COLO668 (cell line): Measurements from ENCODE around the gene ARHGEF37.

Source experiments
- DNase-seq: peaks from one replicate; lab custom pipeline; 2025; ENCODE audit not compliant: unreplicated experiment; lab: John Stamatoyannopoulos, UW

Gene ARHGEF37

DNA sequence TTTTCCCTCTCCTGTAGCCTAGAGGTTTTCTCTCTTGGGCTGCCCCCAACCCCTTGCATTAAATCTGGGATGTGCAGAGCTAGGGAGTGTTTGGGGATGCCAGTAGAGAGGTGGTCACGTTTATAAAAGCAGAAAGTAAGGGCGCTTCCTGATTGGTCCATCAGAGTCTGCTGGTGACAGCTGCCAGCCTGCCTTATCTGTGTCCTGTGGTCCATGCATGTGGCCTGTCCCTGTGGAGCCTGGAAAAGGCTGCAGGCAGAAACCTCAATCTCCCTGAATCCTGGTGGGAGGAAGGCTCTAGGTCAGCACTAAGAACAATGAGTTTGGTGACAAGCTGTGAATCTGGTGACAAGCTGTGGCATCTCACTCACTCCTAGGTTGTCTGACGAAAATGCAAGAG is 42.2 kb downstream of the ARHGEF37 start:
- no peak for DNase-seq

DNA sequence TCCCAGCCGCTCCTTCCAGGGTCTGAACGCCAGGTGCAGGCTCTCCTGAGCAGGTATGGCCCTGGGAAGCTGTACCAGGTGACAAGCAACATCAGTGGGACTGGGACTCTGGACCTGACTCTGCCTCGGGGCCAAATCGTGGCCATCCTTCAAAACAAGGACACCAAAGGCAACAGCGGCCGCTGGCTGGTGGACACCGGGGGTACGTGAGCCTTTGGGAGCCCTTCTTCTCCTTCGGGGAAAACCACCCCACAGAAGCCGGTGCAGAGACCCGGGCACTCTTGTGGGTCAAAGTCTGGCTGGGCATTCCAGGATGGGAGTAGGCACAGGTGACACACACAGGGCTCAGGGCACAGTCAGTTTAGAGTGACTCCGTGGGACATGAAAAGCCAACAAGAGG is 45.8 kb downstream of the ARHGEF37 start:
- peak; percentile 60 for DNase-seq

DNA sequence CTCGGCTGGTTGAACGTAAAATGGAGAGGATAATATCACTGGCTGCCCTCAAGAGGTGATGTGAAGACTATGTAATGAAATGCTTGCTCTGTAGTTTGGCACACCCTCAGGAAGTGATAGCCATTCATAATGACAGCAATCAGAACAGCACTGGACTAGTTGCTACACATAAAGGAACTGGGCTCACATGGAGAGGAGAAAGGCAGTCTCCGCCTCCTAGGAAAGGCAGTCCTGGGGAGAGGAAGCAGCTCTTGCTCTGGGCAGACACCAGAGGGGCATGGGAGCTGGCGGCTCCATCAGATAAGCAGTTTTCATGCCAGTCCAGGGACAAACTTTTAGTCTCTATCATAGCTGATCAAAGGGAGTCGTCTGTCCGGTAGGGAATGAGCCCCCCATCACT is 46.9 kb downstream of the ARHGEF37 start:
- DNase-seq: no peak

DNA sequence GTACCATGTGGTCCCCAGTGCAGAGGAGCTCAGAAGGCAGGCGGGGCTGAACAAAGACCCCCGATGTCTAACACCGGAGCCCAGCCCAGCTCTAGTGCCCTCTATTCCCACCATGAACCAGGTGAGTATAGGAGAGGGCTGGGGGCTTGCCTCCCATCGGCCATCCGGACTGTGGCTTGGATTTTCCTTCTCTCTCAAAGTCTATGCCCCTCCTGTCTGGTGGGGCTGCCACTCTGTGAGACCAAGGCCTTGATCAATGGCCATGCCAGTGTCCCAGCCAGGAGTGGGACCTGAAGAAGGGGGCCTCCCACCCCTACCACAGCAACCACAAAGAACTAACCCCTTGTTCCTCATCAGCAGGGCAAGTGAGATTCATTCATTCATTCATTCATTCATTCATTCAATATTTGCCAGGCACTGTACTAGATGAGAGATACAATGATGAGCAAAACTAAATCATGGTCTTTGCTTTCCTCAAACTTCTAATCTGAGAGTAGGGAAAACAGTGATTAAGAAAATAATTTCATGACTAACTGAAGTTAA is 47.6 kb downstream of the ARHGEF37 start:
- DNase-seq: no peak

DNA sequence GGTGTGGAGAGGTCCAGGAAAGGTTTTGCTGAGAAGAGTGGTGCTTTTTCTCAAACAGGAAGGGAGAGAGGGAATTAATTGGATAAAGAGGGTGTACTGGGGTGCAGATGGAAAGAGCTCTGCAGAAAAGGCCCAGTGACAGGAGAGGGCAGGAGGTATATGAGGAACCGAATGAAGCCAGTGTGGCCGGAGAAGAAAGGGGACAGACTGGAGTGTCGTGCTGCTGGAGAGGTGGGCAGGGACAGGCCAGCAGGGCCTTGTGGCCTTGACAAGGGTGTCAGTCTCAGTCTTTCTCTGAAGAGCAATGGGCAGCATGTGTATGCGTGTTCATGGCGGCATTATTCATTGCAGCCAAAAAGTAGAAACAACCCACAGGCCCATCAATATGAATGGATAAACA is 48.1 kb downstream of the ARHGEF37 start:
- DNase-seq: no peak

DNA sequence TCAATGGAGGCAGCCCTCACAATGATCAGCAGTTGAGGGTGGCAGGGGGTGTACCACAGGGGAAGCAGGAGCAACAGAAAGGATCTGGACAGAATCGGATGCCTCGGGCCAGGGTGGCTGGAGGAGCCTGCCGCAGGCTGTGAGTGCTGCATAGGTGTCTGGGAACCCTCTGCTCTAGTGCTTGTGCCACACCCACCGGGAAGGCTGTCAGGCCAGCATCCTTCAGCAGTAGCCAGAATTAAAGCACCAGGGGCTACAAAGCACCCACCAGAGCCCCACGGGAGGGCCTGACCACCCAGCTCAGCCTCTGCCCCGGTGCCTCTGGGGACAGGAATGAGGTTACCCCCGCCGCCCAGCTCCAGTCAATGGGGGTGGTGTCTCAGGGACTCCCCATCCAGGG is 49.0 kb downstream of the ARHGEF37 start:
- DNase-seq: peak; percentile 2

DNA sequence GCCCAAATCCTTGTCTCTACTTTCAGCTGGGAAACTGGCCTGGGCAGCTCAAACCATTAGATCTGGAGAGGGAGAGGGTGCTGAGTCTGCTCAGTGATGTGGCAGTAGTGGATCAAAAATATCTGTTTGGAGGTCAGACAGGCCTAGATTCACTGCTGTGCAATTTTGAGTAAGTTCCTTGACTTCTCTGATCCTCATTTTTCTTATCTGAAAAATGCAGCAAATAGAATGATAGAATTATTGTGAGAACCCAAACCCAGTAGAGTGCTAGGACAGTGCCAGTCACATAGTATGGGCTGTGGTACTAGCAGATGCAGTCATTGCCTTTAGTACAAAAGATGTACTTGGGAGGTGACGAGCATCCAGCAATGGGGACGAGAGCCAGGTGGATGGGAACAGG is 50.2 kb downstream of the ARHGEF37 start:
- DNase-seq: no peak

DNA sequence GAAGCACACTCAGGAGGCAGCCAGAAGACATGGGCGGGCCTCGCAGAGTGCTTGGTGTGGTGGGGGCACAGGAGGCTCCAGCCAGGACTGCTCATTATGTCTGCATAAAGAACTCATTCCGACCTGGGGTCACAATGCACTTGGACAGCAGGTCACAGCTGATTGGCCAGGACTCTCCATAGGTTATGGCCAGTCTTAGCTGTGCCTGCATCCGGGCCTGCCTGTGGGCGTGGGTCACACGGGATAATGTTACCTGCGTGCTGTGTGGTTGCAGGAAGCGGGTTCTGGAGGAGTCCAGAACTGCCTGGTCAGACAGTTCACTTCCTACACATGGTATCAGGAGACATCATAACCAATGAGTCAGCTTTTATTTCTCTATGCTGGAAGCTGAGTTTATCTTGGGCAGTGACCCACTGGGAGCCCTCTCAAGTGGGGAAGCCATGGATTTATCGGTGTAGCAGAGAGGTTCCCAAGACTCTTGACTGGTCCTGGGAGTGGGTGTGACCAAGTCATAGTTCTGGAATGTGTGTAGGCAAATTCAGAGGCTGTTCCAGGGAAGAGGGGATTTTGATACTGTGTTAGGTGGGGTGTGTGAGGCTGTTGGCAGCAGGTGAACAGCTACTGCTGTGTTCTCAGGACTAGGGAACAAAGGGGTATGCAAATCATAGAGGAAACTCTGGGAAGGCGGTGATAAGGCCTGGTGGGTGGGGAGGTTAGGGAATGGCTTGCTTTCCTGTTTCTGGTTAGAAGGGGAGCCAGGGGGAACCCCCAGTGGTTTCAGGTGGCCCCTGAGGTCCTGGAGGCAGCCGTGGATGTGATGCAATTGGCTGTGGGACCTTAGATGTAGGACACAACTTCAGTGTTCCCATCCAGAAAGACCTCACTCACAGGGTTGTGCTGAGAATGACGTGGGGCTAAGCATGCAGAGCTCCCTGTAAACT is 51.3 kb downstream of the ARHGEF37 start:
- DNase-seq: peak; percentile 57

DNA sequence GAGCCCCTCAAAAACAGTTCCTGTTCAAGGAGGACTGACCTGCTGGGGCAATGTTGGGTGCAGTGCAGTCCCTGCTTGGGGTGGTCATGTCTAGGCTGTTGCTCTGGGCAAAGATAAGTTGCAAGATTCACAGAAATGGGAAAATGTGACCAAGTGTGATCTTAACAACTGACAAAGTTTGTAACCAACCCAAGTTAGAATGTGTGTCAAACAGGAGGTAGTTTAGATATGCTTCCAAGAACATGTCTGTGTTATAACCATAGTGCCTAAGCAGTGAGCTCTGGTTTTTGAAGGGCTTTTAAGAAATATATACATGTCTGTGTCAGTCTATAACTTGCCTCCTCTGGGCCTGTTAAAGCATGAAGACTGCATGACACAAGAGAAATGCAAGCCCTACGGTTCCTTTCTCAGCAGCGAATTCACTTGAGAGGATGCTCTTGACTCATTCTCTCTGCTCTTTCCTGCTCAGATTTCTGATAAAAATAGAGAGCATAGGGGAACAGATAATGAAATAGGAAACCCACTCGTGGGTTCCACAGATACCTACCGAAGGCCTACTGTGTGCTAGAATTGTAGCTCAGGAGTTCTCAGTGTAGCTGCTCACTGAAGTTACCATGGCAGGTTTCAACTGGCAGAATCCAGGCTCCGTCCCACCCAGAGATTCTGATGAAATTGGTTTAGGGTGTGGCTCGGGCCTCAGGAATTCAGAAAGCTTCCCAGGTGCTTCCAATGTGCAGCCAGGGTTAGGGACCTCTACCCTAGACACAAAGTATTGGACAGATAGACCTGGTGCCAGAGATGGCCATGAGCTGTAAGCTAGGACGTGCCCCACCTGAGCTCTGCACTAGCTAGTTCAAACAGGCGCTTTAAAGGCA is 52.4 kb downstream of the ARHGEF37 start:
- DNase-seq: peak; percentile 8

DNA sequence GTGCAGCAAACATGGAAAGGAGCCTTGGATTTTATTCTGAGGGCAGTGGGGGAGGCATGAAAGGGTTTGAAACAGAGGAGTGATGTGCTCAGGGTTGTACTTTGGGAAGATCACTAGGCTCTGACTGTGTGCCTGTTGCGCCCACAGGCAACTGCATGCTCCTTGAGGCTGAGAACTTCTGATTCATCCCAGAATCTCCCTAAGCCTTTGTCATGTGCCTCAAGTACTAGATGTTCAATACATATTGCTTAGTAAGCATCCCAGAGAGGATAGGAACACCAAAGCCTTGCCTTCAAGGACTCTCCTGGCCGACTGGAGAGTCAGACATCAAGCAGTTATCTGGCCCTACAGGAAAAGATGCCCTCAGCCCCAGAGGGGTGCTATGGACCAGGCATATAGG is 54.1 kb downstream of the ARHGEF37 start:
- DNase-seq: no peak

DNA sequence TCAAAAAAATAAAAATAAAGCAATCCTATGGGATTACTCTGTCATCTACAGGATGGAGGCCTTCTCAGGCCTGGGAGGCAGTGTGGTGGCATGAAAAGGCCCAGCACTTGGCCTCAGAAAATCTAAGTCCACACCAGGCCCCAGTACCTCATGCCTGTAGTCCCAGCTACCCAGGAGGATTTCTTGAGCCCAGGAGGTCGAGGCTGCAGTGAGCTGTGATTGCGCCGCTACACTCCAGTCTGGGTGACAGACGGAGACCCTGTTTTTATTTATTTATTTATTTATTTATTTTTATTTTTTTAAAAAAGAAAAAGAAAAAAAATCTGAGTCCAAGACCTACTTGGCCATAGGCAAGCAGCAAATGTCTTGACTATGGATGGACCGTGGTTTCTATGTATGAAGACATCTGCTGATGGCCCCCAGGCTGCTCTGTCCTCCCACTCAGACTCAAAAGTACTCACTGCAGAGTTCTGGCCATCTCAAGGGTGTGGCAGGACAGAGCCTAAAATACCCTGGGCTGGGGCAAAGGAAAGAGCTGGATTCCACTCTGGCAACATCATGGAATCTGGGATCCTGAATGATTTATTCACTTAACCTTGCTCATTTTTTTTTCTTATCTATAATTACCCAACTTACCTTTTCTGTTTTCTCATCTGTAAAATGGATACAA is 55.0 kb downstream of the ARHGEF37 start:
- DNase-seq: no peak

DNA sequence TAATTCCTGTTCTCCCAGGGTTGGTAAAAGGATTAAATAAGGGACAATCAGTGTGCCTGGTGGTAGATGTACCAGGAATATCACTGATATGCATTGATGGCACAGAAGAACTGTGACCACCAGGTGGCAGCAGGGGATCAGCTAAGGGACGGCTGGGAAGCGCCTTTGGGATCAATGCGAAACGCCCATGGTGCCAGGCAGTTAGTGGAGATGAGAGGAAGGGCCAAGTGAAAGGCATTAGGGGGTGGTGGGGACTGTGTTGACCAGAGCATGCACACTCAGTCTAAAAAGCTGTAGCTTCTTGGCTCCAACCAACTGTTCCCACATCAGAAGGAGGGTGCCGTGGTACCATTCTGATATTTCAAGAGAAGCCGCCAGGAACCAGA is 55.6 kb downstream of the ARHGEF37 start:
- peak; percentile 62 for DNase-seq

DNA sequence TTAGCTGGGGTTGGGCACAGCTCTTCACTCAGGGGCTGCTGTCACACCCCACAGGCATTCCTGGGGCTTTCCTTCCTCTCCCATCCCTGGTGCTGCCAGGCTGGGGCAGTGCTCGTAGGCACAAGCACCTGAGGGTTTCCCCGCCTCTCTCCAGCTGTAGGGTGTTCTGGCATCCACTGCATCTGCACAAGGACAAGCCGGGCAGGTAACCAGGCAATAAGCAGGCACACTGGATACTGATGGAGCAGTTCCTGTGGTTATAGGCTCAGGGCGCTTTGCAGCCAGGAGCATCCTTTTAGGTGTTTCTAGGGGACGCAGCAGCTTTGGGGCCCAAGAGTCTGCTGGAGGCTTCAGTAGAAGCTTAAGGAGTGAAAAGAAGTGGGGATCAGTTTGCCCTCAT is 56.8 kb downstream of the ARHGEF37 start:
- DNase-seq: no peak

DNA sequence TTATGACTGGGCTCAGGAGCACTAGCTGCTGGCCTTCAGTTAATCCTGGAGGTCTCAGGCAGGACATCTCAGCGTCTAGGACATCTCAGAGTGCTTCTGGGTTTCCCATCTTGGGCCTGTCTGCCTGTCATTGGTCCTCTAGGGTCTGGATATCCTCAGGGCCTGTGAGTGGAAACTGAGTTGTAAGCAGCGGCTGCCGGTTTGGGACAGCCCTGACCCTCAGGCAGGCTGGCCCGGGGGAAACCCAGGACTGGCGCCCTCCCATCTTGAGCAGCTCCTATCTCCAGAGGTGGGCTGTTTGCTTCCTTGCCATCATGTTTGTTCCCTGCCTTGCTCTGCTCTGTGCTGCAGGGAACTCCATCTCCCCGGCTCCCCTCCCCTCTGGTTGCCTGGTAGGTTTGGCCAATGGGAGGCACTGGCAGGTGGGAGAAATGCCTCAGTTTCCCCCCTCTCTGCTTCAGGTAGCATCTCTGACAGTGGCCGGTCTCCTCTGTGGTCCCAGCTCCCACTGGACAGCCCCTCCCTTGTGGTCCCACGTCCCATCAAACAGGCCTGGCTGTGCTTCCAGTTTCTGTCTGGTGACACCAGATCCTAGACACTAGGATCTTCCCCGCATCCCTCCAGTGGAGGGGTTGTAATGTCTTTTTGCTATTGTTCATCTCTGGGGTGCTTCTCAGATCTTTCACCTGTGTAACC is 57.4 kb downstream of the ARHGEF37 start:
- DNase-seq: no peak

DNA sequence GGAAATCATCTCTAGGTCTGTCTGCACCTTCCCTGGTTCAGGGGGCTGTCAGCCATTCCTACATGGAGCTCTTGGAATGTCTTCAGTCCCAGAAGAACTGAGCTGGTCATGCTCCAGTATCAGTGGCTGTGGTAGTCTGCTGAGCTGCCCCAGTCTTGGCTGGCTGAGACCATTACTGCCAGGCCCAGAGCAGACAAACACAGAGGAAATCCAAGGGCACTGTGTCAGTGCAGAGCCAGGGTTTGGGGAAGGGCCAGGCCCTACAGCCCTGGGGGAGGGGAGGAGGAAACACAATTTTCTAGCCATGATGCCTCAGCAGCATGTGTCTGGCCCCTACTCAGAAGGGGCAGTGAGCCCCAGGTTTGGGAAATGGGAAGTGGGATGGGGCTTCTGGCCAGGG is 58.4 kb downstream of the ARHGEF37 start:
- no peak for DNase-seq

DNA sequence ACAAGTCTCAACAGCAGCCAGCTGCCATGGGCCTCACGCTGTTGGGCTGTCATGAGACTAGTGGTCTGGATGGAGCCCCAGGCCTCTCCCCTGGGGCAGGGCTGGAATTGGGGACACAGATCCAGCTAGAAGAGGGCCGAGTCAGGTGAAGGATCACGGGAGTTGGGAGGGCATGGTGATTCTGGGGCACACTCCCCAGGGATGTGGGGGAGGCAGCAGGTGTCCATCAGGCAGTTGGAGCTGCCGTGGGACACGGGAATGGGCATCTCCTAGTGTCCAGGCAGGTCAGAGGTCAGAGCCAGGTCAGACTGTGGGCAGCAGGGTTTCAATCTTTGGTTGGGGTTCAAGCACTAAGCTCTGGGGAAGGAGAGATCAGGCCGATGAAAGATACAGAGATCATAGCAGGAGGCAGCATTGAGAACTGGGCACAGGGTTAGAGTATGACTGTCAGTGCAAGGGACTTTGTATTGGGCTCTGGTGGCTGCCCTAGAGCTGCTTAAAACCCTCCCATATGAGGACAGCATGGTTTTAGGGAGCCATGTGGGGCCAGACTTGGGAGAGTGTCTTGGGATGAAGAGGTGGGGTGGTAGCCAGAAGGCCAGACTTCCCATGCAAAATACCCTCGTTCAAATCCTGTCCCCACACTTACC is 59.2 kb downstream of the ARHGEF37 start:
- DNase-seq: no peak

DNA sequence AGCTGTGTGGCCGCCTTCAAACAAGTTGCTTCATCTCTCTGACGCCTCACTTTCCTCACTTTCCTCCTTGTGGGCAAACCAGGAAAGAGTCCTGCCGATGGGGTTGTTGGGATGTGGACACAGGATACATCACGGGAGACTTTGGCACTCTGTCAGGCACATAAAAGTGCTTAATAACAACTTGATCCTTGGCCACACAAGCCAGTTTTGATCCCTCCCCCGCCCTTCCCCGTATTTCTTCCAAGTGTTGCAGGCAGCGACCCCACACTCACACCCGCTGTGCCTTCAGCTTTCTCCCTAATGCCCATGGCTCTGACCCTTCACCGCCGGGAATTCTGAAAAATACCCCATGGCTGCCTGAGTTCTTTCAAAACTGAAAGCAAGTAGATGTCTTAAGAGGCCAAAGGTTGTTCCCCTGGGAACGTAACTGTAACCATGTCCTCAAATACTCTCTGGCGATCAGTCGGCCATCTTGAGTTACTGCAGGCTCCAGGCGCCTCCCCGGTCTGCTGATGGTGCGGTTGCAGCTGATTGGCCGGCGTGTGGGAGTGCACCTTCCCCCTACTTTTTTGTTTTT is 59.8 kb downstream of the ARHGEF37 start:
- no peak for DNase-seq

DNA sequence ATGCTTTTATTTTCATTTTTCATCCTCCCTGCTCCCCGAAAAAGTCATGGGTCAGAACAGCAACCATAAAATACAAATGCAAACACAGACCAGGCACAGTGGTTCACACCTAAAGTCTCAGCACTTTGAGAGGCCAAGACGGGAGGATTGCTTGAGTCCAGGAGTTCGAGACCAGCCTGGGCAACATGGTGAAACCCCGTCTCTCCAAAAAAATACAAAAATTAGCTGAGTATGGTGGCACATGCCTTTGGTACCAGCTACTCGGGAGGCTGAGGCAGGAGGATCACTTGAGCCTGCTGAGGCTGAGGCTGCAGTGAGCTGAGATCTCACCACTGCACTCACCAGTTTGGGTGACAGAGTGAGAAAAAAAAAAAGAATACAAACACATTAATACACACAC is 60.3 kb downstream of the ARHGEF37 start:
- DNase-seq: no peak

DNA sequence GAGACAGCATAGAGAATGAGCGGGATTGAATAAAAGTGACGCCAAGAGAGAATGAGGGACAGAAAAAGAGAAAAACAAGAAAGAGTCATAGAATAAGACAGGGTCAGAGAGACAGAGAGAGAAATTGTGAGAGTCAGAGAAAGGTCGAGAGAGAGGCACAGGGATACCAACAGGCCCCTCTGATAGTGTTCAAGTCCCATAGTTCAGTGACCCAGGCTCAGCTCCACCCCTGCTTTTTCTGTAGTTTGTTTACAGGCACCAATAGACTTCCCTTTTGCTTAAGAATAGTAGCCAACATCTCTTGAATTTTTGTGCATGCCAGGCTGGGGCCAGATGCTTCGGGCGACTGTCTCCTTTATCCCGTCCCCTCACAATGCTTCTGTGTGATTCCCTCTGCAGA is 62.5 kb downstream of the ARHGEF37 start:
- DNase-seq: no peak

DNA sequence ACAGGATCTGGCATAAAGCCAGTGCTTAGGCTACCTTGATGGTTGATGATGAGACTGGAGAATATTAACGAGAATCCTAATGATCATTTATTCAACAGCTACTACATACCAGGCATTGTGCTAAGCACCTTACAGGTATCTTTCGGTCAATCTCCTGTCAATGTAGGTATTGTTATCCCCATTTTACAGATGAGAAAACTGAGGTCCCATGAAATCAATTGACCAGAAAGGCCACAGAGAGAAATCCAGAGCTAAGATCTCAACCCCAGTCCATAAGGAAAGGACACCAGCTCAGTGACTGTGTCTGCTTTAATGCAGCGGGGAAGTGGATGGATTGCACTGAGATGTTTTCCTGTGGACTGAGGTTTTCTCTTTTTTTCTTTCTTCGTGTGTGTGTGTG is 63.3 kb downstream of the ARHGEF37 start:
- DNase-seq: no peak
